T-helper 1 cell treated with Interleukin-12 subunit alpha and Interleukin-12 subunit beta and Interleukin-4 antibody, amounts not matched to agents 30 μg/mL and 1 μg/mL, for 36 hours (primary cell): ENCODE results near the gene P2RX1.

Source experiments
- H3K27ac Mint-ChIP-seq: one replicate; pipeline ENCODE4 v1.8.0; 2021; ENCODE audit warnings: mild to moderate bottlenecking, mixed read lengths
- H3K27me3 Mint-ChIP-seq: one replicate; pipeline ENCODE4 v1.8.0; 2021; ENCODE audit warnings: low read depth, mixed read lengths
- H3K36me3 Mint-ChIP-seq: one replicate; pipeline ENCODE4 v1.8.0; 2021; ENCODE audit warnings: low read depth, mixed read lengths
- H3K4me1 Mint-ChIP-seq: one replicate; pipeline ENCODE4 v1.8.0; 2021; ENCODE audit warnings: low read depth, mixed read lengths
- H3K4me3 Mint-ChIP-seq: one replicate; pipeline ENCODE4 v1.8.0; 2021; ENCODE audit warnings: mild to moderate bottlenecking, moderate library complexity, mixed read lengths
- H3K9me3 Mint-ChIP-seq: one replicate; pipeline ENCODE4 v1.8.0; 2021; ENCODE audit warnings: mixed read lengths

P2RX1 gene

DNA sequence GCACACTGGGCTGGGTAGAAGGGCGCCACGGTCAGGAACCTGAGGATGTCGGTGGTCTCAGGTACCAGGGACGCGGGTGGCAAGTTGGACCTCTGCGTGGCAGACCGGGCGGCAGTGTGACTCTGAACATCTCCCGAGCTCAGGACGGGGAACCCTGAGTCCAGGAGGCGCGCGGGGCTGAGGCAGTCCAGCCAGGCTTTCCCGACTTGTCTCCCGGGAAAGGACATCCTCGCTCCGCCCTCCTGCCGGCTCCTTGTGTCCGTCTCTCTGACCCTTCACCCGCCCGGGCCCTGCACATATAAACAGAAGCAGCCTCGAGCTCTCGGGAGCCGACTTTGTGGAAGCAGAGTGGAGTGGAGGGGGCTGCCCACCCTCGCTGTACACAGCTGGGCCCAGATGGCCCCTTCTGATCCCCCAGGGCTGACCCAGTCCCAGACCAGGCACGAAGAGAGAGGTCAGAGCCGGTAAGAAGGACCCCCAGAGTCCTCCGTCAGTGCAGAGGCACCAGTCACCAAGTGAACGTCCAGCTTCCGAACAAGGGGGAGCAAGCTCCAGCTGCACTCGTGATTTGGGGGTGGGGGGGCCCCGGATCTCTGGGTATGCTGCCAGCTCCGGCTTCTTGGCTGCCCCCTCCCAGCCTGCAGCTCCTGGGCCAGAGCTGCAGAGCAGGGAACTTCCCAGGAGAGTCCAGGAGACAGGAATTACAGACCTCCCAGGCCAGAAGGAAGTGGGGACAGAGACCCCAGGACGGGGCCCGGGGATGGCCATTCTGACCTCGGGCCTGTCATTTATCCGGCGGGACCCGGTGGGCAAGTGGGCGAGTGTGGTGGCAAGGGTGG is 8.5 kb upstream of the P2RX1 start:
- no peak overlapping the region for H3K27ac Mint-ChIP-seq

DNA sequence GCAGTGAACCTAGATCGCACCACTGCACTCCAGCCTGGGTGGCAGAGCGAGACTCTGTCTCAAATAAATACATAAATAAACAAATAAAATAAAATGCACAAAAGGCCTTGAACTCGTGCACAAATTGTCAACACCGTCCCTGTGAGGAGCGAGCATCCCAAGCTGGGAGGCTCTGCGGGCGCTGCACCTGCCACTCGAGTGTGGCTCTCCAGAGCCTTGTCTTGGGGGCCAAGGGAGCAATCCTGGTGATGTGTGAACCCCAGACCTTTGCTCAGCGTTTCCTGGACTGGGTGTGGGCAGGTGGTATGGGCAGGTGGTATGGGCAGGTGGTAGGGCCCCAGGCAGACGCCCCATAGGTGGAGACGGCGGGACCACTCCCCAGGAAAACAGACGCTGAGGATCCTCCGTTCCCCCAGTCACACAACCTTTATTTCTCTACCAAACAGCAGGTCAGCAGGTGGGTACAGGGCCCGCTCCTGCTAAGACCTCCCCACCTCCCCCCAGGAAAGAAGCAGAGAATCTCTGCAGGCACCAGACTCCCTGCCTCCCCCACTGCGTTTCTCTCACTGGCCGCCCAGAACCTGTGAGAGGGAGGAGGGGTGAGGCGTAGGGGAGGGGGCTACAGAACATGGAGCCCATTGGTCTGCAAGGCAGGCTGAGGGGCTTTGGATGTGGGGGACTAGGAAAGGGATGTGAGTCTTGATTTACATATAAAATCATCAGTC is 7.4 kb upstream of the P2RX1 start:
- Mint-ChIP-seq H3K36me3 (peaks cover 5% of the 10 kb centered on the region), H3K27me3 (no peaks in the 10 kb centered on the region), H3K4me1 (no peaks in the 10 kb centered on the region), H3K27ac (no peak overlapping the region), H3K9me3 (no peaks in the 10 kb centered on the region), H3K4me3 (no peak overlapping the region)

More for the DNA sequence above, 8.5 kb upstream of the P2RX1 start:
- H3K4me3 Mint-ChIP-seq: no peak overlapping the region
- no peaks in the 10 kb centered on the region for H3K9me3 Mint-ChIP-seq
- no peaks in the 10 kb centered on the region for H3K4me1 Mint-ChIP-seq
- H3K27me3 Mint-ChIP-seq: no peaks in the 10 kb centered on the region
- H3K36me3 Mint-ChIP-seq: peaks cover 5% of the 10 kb centered on the region

DNA sequence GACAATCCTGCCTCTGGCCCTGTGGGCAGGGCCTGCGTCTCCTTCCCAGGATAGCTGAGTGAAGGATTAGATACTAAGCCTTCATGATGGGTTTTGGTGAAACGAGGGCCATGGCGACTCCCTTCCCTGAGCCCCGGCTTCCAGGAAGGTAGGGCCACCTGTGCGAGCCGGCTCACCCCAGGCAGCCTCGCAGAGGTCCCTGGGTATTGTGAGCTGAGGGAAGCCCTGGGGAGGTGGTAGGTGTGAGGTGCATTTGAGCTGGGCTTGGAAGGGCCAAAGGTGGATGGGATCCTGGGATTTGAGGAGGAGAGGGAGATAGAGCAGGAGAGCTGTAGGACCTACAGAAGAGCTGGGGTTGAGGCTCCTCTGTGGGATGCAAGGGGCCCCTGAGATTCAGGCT is 6.5 kb upstream of the P2RX1 start:
- Mint-ChIP-seq H3K27me3 (no peaks in the 10 kb centered on the region), H3K27ac (no peak overlapping the region), H3K4me3 (no peak overlapping the region), H3K9me3 (no peaks in the 10 kb centered on the region), H3K4me1 (no peaks in the 10 kb centered on the region), H3K36me3 (peaks cover 5% of the 10 kb centered on the region)

DNA sequence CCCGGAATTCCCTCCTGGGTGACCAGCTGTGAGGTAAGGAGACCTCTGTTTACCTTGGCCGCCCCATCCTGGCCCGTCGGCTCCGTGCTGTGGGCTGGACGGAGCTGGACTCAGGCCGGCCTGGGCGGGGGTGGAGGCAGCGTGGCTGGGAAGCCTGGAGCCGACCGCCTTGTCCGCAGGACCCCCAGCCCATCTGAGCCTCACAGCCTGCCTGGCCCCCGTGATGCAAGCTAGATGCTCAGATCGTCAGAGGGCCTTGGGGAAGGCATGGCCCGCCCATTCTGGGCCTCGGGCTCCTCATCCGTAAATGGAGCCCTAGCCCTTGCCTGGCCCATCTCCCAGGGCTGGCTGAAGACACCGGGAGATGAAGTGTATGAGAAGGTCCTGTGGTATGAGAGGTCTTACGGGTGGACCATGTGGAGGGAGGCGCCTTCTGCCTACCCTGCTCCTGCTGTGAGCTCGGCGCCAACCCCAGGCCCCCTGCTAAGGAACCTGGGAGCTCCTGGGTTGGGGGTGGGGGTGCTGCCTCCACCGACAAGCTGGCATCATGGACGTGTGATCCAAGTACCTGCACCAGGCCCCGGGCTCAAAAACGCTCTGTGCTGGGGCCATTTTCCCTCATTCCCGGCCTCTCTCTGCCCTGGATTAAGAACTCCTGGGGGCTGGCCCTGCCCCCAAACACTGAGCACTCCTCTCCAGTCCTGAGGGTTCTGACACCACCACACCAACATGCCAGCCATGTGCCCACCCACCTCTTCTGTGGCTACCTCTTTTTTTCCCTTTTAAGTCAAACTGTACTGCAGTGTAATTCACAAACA is 5.4 kb upstream of the P2RX1 start:
- no peak overlapping the region for H3K4me3 Mint-ChIP-seq
- peaks cover 5% of the 10 kb centered on the region for H3K36me3 Mint-ChIP-seq
- H3K27ac Mint-ChIP-seq: no peak overlapping the region
- no peaks in the 10 kb centered on the region for H3K27me3 Mint-ChIP-seq
- H3K4me1 Mint-ChIP-seq: no peaks in the 10 kb centered on the region
- H3K9me3 Mint-ChIP-seq: no peaks in the 10 kb centered on the region

DNA sequence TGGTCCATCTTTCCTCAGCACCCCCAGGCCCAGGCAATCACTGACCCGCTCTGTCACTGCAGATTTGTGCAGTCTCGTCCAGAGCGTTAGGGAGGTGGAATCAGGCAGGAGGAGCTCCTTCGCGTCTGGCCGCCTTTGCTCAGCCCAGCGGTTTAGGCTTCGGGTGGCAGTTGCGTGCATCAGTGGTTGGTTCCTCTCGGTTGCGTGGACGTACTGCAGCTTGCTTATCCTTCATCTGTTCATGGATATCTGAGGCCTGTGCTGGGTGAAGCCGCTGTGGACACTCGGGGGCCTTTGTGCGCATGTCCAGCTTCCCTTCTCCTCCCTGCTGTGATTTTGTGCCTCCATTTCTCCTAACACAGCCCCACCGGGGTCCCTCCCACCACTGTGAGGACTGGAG is 4.7 kb upstream of the P2RX1 start:
- no peaks in the 10 kb centered on the region for H3K27me3 Mint-ChIP-seq
- H3K4me3 Mint-ChIP-seq: no peak overlapping the region
- H3K27ac Mint-ChIP-seq: no peak overlapping the region
- no peaks in the 10 kb centered on the region for H3K9me3 Mint-ChIP-seq
- H3K4me1 Mint-ChIP-seq: no peaks in the 10 kb centered on the region
- H3K36me3 Mint-ChIP-seq: peaks cover 5% of the 10 kb centered on the region

DNA sequence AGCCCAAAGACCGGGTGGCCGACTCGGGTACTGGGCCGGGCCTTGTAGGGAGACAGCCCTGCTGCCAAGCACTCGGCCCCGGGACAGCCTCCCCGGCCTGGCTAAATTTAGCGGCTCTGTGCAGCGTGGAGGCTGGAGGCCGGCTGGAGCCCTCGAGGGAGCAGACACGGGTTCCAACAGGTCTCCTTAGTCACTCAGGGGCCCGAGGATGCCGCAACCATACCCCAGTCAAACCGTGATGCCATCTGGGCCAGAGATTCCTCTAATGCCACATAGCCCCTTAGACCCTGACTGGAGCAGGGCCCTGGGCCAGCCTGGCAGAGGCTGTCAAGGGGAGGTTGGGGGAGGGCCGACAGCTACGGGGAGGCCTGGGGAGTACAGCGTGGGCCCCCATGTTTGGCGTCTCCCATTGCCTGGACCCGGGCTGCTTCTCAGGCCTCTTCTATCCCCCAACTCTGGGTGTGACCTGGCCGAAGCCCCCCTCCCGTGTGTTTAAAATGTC is 2.9 kb upstream of the P2RX1 start:
- Mint-ChIP-seq H3K9me3 (no peaks in the 10 kb centered on the region), H3K27me3 (no peaks in the 10 kb centered on the region), H3K36me3 (no peaks in the 10 kb centered on the region), H3K27ac (no peak overlapping the region), H3K4me1 (peaks cover 3% of the 10 kb centered on the region), H3K4me3 (no peak overlapping the region)

DNA sequence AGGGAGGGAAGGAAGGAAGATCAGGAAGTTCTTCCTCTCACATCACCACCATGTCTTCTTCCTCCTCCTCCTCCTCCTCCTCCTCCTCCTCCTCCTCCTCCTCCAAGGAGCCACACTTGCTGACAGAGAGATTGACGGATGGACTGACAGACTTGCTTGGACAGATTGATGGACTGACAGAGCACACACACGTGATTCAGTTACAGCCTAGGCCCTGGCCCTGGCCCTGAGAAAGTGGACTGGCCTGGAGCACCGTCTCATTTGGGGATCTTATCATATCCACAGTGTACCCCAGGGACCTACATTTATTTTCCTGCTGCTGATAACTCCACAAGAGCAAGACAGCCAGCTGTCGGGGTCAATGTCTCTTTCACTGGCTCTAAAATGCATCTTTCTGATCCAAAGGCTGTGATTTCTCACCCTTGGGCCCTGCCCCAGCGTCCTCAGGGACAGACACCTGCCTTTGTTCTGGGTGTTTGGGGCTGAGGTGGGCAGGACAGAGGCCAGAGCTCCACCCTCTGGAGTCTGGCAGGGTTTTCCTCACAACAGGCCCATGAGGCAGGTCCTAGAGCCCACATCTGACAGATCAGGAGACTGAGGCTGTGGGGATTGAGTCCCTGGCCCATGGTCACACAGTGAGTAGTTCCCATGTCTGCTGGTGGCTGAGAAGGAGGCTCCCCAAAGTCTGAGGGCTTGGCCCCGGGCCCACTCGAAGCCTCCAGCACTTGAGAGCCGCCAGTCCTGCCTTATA is 2.3 kb upstream of the P2RX1 start:
- Mint-ChIP-seq H3K4me3 (no peak overlapping the region), H3K27ac (no peak overlapping the region)

DNA sequence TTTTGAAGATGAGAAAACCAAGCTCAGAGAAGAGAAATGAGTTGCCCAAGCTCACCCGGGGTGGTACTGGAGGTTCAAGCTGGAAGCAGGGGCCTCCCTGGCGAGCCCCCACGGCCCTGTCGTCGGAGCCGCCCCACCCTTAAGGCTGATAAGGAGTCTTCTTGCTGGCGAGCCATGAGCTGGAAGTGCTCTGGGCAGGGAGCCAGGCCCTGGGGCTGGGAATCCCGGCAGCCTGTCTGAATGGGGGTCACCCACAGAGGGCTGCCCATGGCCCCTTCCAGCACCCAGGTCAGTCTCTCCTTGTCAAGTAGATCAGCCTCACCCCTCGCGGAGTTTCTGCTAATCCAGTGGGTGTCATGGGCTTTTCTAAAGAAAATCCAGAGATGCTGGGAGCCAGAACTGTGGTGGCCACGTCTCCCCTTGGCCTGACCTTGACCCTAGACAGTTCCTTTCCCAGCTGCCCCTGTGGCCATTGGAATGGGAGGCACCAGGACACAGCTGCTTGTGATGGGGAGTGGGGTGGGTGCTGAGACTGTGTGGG is 1.2 kb upstream of the P2RX1 start:
- no peaks in the 10 kb centered on the region for H3K36me3 Mint-ChIP-seq
- peaks cover 10% of the 10 kb centered on the region for H3K4me1 Mint-ChIP-seq
- H3K27me3 Mint-ChIP-seq: no peaks in the 10 kb centered on the region
- no peaks in the 10 kb centered on the region for H3K9me3 Mint-ChIP-seq
- H3K27ac Mint-ChIP-seq: no peak overlapping the region
- no peak overlapping the region for H3K4me3 Mint-ChIP-seq

More for the DNA sequence above, 2.3 kb upstream of the P2RX1 start:
- H3K9me3 Mint-ChIP-seq: no peaks in the 10 kb centered on the region
- no peaks in the 10 kb centered on the region for H3K27me3 Mint-ChIP-seq
- peaks cover 9% of the 10 kb centered on the region for H3K4me1 Mint-ChIP-seq
- no peaks in the 10 kb centered on the region for H3K36me3 Mint-ChIP-seq

DNA sequence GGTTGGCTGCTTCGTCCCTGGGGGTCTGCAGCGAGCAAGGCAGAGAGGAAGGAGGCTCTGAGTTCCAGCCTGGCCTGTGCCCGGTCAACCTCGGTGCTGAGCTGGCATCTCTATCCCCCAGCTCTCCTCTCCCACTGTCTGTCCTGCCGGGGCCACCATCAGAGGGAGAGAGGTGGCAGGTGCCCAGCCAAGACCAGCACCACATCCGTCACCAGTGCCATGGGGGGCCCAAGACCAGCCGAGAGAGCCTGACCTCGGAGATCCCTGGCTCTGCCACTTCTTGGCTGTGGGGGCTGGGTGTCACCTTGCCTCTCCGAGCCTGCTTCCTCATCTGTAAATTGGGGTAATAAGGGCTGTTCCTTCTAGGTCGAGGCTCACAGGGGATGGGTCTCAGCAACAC is 560 bp upstream of the P2RX1 start:
- Mint-ChIP-seq H3K4me3 (no peak overlapping the region), H3K27ac (peak overlapping the region; percentile 9), H3K36me3 (no peaks in the 10 kb centered on the region), H3K27me3 (no peaks in the 10 kb centered on the region), H3K4me1 (peaks cover 12% of the 10 kb centered on the region), H3K9me3 (no peaks in the 10 kb centered on the region)

DNA sequence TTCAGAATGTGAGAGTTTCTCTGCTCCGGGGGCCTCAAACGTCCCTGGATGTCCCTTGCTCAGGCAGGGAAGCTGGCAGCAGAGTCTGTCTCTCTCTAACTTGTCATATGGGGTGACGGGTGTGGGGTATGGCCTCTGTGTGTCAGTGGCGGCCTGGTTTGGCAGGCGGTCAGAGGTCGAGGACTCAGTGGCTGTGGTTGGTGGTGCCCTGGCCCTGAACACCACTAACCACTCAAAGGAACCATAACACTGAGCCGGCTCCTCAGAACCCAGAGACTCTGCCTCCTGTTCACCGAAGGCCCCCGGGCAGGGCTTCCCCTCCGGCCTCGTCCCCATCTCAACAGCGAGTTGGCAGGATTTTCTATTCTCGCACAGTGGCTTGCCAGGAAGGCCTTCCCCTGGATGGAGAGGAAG is 677 bp downstream of the P2RX1 start:
- Mint-ChIP-seq H3K27ac (peak overlapping the region; percentile 31), H3K4me1 (peaks cover 19% of the 10 kb centered on the region), H3K9me3 (no peaks in the 10 kb centered on the region), H3K4me3 (no peak overlapping the region), H3K27me3 (no peaks in the 10 kb centered on the region), H3K36me3 (no peaks in the 10 kb centered on the region)

DNA sequence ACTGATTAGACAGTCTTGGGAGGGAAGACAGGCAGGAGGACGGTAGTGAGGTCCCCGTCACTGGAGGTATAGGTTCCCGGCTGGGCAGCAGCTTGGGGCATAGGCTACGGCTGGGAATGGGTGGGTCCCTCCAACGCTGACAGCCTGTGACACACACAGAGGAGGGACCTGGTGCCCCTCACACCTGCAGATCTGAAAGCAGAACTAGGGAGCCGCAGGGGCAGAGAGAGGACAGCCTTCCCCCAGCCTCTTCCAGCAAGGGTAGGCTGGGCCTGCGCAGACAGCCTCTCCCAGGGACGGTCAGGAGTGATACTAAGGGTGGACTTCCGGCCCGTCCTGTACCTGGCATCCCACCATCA is 2.0 kb downstream of the P2RX1 start:
- H3K27me3 Mint-ChIP-seq: no peaks in the 10 kb centered on the region
- peak overlapping the region; percentile 62 for H3K27ac Mint-ChIP-seq
- no peak overlapping the region for H3K4me3 Mint-ChIP-seq
- H3K4me1 Mint-ChIP-seq: peaks cover 22% of the 10 kb centered on the region
- no peaks in the 10 kb centered on the region for H3K36me3 Mint-ChIP-seq
- H3K9me3 Mint-ChIP-seq: no peaks in the 10 kb centered on the region

DNA sequence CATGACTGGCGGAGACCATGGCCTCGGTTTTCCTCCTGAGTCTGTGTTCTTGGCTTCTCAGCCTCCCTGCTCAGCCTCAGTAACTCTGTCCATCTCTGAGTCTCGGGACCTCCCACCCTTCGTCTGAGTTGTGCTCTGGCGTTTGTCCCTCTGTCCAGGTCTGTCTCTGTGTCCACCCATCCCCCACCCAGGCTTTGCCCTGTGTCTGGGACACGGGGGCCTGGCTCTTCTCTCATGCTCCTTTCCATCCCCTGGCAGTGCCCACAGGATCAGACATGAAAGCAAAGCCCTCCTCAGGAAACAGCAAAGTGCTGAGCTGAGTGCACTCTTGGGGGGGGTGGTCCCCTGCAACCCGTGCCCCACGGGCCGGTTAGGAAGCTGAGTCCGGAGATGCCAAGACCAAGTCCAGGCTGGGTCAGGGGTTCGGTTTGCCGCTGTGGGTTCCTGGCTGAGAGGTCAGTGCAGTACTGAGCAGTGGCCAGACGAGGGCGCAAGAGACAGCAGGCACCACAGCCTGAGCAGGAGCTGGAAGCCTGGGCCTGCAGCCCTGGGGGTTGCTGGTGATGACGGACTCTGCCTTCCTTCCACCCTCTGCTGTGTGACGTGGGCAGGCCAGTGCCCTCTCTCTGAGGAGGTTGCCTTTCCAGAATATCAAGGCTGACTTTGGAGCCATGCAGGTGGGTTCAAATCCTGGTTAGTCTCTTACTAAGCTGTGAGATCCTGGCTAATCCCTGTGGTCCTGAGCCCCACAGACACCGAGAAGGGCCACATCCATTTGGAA is 2.5 kb downstream of the P2RX1 start:
- no peak overlapping the region for H3K4me3 Mint-ChIP-seq
- peaks cover 22% of the 10 kb centered on the region for H3K4me1 Mint-ChIP-seq
- peak overlapping the region; percentile 62 for H3K27ac Mint-ChIP-seq
- H3K27me3 Mint-ChIP-seq: no peaks in the 10 kb centered on the region
- H3K9me3 Mint-ChIP-seq: no peaks in the 10 kb centered on the region
- no peaks in the 10 kb centered on the region for H3K36me3 Mint-ChIP-seq

DNA sequence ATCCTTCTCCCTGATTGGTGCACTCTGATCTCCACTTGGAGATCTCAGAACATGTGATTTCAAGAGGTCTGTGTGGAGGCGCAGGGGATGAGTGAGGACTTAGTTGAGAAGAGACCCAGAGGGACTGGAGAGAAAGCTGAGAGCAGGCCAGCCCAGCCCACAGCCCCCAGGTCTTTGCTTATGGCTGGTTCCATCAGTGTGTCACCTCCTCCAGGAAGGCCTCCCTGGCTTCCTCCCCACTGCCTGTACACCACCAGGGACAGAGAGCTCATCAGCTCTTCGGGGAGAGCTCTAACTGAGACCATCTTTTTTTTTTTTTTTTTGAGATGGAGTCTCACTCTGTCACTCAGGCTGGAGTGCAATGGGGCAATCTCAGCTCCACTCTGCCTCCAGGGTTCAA is 3.4 kb downstream of the P2RX1 start:
- Mint-ChIP-seq H3K4me3 (no peak overlapping the region), H3K27me3 (no peaks in the 10 kb centered on the region), H3K9me3 (no peaks in the 10 kb centered on the region), H3K27ac (no peak overlapping the region), H3K36me3 (no peaks in the 10 kb centered on the region), H3K4me1 (peaks cover 22% of the 10 kb centered on the region)
